Measurements from ENCODE around the gene PLAC1.

The PLAC1 gene

DNA sequence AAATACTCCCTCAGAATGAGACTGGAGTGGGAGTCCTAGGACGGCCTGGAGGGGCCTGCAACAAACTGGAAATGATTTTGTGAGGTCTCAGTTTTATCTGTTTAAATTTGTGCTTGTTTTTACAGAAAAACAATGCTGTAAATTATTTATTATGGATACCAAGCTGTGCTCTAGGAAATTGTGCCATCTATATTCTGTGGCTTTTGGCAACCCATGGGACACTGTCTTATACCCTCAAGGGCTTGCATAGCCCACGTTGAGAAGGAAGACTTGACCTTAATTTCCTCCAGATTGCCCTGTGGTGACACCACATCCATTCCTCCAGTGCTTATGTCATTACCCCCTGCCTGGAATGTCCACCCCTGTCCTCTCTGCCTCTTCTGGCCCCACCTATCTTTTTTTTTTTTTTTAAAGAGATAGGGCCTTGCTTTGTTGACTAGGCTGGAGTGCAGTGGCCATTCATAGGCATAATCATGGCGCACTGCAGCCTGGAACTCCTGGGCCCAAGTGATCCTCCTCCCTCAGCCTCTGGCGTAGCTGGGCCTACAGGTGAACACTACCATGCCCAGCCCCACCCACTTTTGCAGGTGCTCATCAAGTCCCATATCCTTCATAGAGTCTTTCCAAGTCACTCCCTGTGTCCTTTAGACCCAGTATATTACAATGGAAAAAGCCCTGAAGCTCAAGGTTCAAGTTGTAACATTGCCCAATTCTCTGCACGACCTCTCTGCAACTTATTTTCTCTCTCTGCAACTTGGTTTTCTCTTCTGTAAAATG lies 120.9 kb downstream of the PLAC1 start:
- no peaks in the 10 kb centered on the region; the same call in 1 of the 2 replicates for H3K4me1 ChIP-seq
- H3K9me3 ChIP-seq = no peaks in the 10 kb centered on the region
- H3K27me3 ChIP-seq = no peaks in the 10 kb centered on the region
- DNase-seq = no peak
- no peaks in the 10 kb centered on the region for H3K36me3 ChIP-seq
- no peak overlapping the region for H3K4me3 ChIP-seq (ENCODE audit: low read depth, low read length)
- TF ChIP-seq, protein P1, sequence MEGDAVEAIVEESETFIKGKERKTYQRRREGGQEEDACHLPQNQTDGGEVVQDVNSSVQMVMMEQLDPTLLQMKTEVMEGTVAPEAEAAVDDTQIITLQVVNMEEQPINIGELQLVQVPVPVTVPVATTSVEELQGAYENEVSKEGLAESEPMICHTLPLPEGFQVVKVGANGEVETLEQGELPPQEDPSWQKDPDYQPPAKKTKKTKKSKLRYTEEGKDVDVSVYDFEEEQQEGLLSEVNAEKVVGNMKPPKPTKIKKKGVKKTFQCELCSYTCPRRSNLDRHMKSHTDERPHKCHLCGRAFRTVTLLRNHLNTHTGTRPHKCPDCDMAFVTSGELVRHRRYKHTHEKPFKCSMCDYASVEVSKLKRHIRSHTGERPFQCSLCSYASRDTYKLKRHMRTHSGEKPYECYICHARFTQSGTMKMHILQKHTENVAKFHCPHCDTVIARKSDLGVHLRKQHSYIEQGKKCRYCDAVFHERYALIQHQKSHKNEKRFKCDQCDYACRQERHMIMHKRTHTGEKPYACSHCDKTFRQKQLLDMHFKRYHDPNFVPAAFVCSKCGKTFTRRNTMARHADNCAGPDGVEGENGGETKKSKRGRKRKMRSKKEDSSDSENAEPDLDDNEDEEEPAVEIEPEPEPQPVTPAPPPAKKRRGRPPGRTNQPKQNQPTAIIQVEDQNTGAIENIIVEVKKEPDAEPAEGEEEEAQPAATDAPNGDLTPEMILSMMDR (IDR thresholded peaks at IDR 0.05; ENCODE audit: low read depth, low read length) = no peak

DNA sequence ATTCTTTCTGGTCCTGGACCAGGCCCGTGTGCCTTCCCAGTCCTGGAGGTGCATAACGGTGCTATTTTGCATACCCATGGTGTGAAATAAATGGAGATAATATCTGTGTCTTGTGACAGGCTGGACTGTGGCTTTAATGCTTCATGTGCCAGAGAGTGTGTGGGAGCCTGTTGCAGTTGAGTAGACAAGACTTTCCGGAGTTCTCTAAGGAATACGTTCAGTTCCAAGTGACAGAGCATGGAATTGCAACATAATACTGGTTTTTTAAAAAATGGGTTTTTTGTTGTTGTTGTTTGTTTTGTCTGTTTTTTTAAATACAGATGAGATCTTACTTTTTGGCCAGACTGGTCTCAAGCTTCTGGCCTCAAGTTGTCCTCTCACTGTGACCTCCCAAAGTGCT lies 124.3 kb downstream of the PLAC1 start:
- no peaks in the 10 kb centered on the region for H3K4me1 ChIP-seq
- TF ChIP-seq, protein P1 (IDR thresholded peaks at IDR 0.05; ENCODE audit: low read depth, low read length) = no peak
- H3K36me3 ChIP-seq = no peaks in the 10 kb centered on the region
- H3K27me3 ChIP-seq = no peaks in the 10 kb centered on the region
- H3K4me3 ChIP-seq (ENCODE audit: low read depth, low read length) = no peak overlapping the region
- DNase-seq = no peak
- no peaks in the 10 kb centered on the region for H3K9me3 ChIP-seq

DNA sequence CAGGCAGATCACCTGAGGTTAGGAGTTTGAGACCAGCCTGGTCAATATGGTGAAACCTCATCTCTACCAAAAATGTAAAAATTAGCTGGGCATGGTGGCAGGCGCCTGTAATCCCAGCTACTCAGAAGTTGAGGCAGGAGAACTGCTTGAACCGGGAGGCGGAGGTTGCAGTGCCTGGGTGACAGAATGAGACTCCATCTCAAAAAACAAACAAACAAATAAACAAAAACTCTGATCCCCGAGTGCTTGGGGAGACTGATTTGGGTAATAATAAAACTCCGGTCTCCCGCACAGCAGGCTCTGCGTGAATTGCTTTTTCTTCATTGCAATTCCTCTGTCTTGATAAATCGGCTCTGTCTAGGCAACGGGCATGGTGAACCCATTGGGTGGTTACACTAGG lies 124.9 kb downstream of the PLAC1 start:
- Histone ChIP-seq H3K4me1 (no peaks in the 10 kb centered on the region), H3K36me3 (no peaks in the 10 kb centered on the region), H3K9me3 (no peaks in the 10 kb centered on the region), H3K27me3 (no peaks in the 10 kb centered on the region), H3K4me3 (ENCODE audit: low read depth, low read length) (no peak overlapping the region)
- TF ChIP-seq, protein P1 (IDR thresholded peaks at IDR 0.05; ENCODE audit: low read depth, low read length) = no peak
- no peak for DNase-seq

DNA sequence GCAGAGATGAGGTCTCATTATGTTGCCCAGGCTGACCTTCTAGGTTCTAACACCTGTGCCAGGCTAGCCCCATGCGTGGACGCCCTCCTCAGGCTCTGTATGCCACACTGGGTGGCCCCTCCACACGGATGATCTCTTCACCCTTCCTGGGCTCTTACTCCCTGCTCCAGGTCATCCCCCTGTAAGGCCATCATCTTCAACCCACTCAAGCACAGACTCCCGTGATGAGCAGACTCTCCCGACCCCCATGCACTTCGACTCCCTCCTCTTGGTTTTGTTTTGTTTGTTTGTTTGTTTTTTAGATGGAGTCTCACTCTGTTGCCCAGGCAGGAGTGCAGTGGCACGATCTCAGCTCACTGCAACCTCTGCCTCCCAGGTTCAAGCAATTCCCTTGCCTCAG lies 127.4 kb downstream of the PLAC1 start:
- no peak overlapping the region for H3K4me3 ChIP-seq (ENCODE audit: low read depth, low read length)
- TF ChIP-seq, protein P1 (IDR thresholded peaks at IDR 0.05; ENCODE audit: low read depth, low read length) = no peak
- H3K36me3 ChIP-seq = no peaks in the 10 kb centered on the region
- no peak for DNase-seq
- no peaks in the 10 kb centered on the region for H3K9me3 ChIP-seq
- no peaks in the 10 kb centered on the region for H3K27me3 ChIP-seq
- H3K4me1 ChIP-seq = no peaks in the 10 kb centered on the region

DNA sequence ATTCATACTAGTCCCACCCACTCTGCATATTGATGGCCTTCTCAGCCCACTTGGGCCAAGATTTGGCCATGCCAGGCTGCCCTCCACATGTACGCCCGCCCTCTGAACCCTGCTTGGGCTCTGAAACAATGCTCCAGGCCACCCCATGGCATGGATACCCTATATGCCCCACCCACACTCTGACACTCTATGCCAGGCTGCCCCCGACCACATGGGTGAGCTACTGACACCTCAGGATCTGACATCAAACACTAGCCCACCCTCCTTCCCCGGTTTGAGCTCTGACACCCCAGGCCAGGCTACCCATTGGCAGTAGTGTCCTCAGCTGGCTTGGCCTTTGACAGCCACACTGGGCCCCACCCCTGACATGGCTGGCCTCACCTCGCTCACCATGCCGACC lies 128.8 kb downstream of the PLAC1 start:
- DNase-seq = no peak

DNA sequence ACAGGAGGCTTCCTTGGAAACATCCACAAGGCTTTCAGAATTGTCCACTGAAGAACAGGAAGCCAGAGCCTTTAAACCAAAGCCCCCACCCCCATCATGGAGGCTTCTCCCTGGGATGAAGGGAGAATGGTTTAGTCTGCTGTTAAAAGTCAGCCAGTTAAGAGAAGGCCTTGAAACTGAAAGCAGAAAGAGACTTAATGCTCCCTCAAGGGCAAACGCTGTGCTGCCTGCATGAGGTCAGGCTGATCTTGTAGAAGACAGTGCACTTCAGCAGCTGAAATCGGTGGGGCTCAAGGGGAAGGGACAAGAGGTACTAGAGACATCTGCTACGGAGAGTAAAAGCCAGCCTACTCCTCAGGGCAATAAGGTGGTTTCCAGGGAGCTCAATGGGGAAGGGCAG lies 129.3 kb downstream of the PLAC1 start:
- Histone ChIP-seq H3K4me3 (ENCODE audit: low read depth, low read length) (no peak overlapping the region), H3K9me3 (no peaks in the 10 kb centered on the region), H3K27me3 (no peaks in the 10 kb centered on the region), H3K36me3 (no peaks in the 10 kb centered on the region), H3K4me1 (no peaks in the 10 kb centered on the region)
- DNase-seq = no peak
- TF ChIP-seq, protein P1 (IDR thresholded peaks at IDR 0.05; ENCODE audit: low read depth, low read length) = no peak

More for the DNA sequence above, 128.8 kb downstream of the PLAC1 start:
- no peak overlapping the region for H3K4me3 ChIP-seq (ENCODE audit: low read depth, low read length)
- TF ChIP-seq, protein P1 (IDR thresholded peaks at IDR 0.05; ENCODE audit: low read depth, low read length) = no peak
- H3K9me3 ChIP-seq = no peaks in the 10 kb centered on the region
- H3K4me1 ChIP-seq = no peaks in the 10 kb centered on the region
- H3K36me3 ChIP-seq = no peaks in the 10 kb centered on the region
- no peaks in the 10 kb centered on the region for H3K27me3 ChIP-seq
